ENCODE results near the gene SYT2. TPM values are rescaled to one million over a fixed set of nuclear protein-coding genes. Genes with fewer than 3 reads are reported as not detected.

The SYT2 gene
- total and polyA plus RNA-seq, 2 of the 13 experiments (the other 11 are each of a cell fraction or from before 2014, with no cell fraction given) = not detected

GRCh38 chr1:202658251-202658759 is 51.9 kb downstream of the SYT2 start (continued):
- TF ChIP-seq, protein P1, sequence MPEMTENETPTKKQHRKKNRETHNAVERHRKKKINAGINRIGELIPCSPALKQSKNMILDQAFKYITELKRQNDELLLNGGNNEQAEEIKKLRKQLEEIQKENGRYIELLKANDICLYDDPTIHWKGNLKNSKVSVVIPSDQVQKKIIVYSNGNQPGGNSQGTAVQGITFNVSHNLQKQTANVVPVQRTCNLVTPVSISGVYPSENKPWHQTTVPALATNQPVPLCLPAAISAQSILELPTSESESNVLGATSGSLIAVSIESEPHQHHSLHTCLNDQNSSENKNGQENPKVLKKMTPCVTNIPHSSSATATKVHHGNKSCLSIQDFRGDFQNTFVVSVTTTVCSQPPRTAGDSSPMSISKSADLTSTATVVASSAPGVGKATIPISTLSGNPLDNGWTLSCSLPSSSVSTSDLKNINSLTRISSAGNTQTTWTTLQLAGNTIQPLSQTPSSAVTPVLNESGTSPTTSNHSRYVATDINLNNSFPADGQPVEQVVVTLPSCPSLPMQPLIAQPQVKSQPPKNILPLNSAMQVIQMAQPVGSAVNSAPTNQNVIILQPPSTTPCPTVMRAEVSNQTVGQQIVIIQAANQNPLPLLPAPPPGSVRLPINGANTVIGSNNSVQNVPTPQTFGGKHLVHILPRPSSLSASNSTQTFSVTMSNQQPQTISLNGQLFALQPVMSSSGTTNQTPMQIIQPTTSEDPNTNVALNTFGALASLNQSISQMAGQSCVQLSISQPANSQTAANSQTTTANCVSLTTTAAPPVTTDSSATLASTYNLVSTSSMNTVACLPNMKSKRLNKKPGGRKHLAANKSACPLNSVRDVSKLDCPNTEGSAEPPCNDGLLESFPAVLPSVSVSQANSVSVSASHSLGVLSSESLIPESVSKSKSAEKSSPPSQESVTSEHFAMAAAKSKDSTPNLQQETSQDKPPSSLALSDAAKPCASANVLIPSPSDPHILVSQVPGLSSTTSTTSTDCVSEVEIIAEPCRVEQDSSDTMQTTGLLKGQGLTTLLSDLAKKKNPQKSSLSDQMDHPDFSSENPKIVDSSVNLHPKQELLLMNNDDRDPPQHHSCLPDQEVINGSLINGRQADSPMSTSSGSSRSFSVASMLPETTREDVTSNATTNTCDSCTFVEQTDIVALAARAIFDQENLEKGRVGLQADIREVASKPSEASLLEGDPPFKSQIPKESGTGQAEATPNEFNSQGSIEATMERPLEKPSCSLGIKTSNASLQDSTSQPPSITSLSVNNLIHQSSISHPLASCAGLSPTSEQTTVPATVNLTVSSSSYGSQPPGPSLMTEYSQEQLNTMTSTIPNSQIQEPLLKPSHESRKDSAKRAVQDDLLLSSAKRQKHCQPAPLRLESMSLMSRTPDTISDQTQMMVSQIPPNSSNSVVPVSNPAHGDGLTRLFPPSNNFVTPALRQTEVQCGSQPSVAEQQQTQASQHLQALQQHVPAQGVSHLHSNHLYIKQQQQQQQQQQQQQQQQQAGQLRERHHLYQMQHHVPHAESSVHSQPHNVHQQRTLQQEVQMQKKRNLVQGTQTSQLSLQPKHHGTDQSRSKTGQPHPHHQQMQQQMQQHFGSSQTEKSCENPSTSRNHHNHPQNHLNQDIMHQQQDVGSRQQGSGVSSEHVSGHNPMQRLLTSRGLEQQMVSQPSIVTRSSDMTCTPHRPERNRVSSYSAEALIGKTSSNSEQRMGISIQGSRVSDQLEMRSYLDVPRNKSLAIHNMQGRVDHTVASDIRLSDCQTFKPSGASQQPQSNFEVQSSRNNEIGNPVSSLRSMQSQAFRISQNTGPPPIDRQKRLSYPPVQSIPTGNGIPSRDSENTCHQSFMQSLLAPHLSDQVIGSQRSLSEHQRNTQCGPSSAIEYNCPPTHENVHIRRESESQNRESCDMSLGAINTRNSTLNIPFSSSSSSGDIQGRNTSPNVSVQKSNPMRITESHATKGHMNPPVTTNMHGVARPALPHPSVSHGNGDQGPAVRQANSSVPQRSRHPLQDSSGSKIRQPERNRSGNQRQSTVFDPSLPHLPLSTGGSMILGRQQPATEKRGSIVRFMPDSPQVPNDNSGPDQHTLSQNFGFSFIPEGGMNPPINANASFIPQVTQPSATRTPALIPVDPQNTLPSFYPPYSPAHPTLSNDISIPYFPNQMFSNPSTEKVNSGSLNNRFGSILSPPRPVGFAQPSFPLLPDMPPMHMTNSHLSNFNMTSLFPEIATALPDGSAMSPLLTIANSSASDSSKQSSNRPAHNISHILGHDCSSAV (CRISPR knock-in tag; IDR thresholded peaks at IDR 0.05; ENCODE audit: borderline replicate concordance) = no peak
- TF ChIP-seq ZNF331 (CRISPR knock-in tag; IDR thresholded peaks at IDR 0.05) (no peak), RXRB (CRISPR knock-in tag; IDR thresholded peaks at IDR 0.05; ENCODE audit: borderline replicate concordance) (no peak), ZNF564 (CRISPR knock-in tag; IDR thresholded peaks at IDR 0.05) (no peak), MAF1 (CRISPR knock-in tag; IDR thresholded peaks at IDR 0.05; ENCODE audit: borderline replicate concordance) (no peak), ZNF746 (CRISPR knock-in tag; IDR thresholded peaks at IDR 0.05) (no peak), ZNF572 (CRISPR knock-in tag; IDR thresholded peaks at IDR 0.05) (no peak)
- TF ChIP-seq, protein P2, sequence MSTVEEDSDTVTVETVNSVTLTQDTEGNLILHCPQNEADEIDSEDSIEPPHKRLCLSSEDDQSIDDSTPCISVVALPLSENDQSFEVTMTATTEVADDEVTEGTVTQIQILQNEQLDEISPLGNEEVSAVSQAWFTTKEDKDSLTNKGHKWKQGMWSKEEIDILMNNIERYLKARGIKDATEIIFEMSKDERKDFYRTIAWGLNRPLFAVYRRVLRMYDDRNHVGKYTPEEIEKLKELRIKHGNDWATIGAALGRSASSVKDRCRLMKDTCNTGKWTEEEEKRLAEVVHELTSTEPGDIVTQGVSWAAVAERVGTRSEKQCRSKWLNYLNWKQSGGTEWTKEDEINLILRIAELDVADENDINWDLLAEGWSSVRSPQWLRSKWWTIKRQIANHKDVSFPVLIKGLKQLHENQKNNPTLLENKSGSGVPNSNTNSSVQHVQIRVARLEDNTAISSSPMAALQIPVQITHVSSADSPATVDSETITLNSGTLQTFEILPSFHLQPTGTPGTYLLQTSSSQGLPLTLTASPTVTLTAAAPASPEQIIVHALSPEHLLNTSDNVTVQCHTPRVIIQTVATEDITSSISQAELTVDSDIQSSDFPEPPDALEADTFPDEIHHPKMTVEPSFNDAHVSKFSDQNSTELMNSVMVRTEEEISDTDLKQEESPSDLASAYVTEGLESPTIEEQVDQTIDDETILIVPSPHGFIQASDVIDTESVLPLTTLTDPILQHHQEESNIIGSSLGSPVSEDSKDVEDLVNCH (CRISPR knock-in tag; IDR thresholded peaks at IDR 0.05) = no peak
